Measurements from ENCODE around the gene PPP1R27. TPM values are rescaled to one million over a fixed set of nuclear protein-coding genes. Genes with fewer than 3 reads are reported as not detected.

Gene PPP1R27
- polyA plus RNA-seq, 2 of the 4 experiments (the other 2 are of a cell fraction): 0.09 TPM; not detected in 1

- 69% methylated on average over 8 of the region's 8 CpGs for WGBS (ENCODE audit: missing lambda C conversion rate)
- no peak for FAIRE-seq
- no peak for TF ChIP-seq POLR2A (IDR thresholded peaks at IDR 0.05; ENCODE audit: low read length)
- no peak for TF ChIP-seq PBX3 (IDR thresholded peaks at IDR 0.05)
- TF ChIP-seq NFE2L2 (conservative IDR thresholded peaks at IDR 0.05; ENCODE audit: low read length): no peak
- TF ChIP-seq GATA3 (IDR thresholded peaks at IDR 0.05; ENCODE audit: borderline replicate concordance): no peak
- TF ChIP-seq MAFK (IDR thresholded peaks at IDR 0.05; ENCODE audit: partially characterized antibody): no peak
- no peak for TF ChIP-seq EP300 (IDR thresholded peaks at IDR 0.05)
- no peak for TF ChIP-seq HOXB5 (CRISPR knock-in tag; IDR thresholded peaks at IDR 0.05)
- no peak for TF ChIP-seq HOXA7 (CRISPR knock-in tag; IDR thresholded peaks at IDR 0.05)
- no peak for TF ChIP-seq ZC3H11A (IDR thresholded peaks at IDR 0.05)
- no peak for TF ChIP-seq MYC (IDR thresholded peaks at IDR 0.05; ENCODE audit: borderline replicate concordance, low read length)
- TF ChIP-seq NR3C1 (IDR thresholded peaks at IDR 0.05): no peak
- no peak for TF ChIP-seq HEYL (CRISPR knock-in tag; IDR thresholded peaks at IDR 0.05)
- no peak for TF ChIP-seq ATOH8 (CRISPR knock-in tag; IDR thresholded peaks at IDR 0.05; ENCODE audit: low read depth)
- TF ChIP-seq HES2 (IDR thresholded peaks at IDR 0.05): no peak
- Histone ChIP-seq H3K4me3 (no peak overlapping the region), H3K9me3 (no peaks in the 10 kb centered on the region), H3K4me2 (no peak overlapping the region), H3K27ac (no peak overlapping the region), H3K4me1 (peaks cover 23% of the 10 kb centered on the region)
- DNase-seq (ENCODE audit: low read depth in 1 of 2, low spot score in 1 of 2): no peak
- ChIA-PET CTCF (interaction anchor here (1.0 to 4.9 kb wide), 6 partner anchors 9 to 148 kb away, joined by 3 to 24 read pairs (median 3); no protein-coding TSS in a partner anchor), POLR2A (no interaction called here)
- ATAC-seq: no peak
Measured at GRCh38 chr17:81810476-81810875, 24.4 kb downstream of the PPP1R27 start.

- Histone ChIP-seq H3K9me3 (no peaks in the 10 kb centered on the region), H3K27ac (no peak overlapping the region), H3K4me3 (no peak overlapping the region), H3K4me2 (no peak overlapping the region), H3K4me1 (peaks cover 24% of the 10 kb centered on the region)
- TF ChIP-seq NFE2L2 (conservative IDR thresholded peaks at IDR 0.05; ENCODE audit: low read length): no peak
- TF ChIP-seq ZFP36 (IDR thresholded peaks at IDR 0.05; ENCODE audit: borderline replicate concordance, partially characterized antibody): peak; percentile 50
- TF ChIP-seq CHD4 (IDR thresholded peaks at IDR 0.05; ENCODE audit: borderline replicate concordance): no peak
- TF ChIP-seq NPAS2 (CRISPR knock-in tag; IDR thresholded peaks at IDR 0.05; ENCODE audit: borderline replicate concordance): no peak
- no peak for TF ChIP-seq USF2 (IDR thresholded peaks at IDR 0.05)
- TF ChIP-seq BCL3 (IDR thresholded peaks at IDR 0.05): no peak
- TF ChIP-seq ZSCAN20 (CRISPR knock-in tag; IDR thresholded peaks at IDR 0.05): no peak
- TF ChIP-seq RCOR1 (IDR thresholded peaks at IDR 0.05; ENCODE audit: low read depth, low read length): no peak
- FAIRE-seq (no peak), DNase-seq (ENCODE audit: low read depth in 1 of 2, low spot score in 1 of 2) (no peak), ATAC-seq (no peak)
- POLR2A ChIA-PET: no interaction called here
- WGBS (ENCODE audit: missing lambda C conversion rate): 59% methylated on average over 7 of the region's 7 CpGs
- CTCF ChIA-PET: interaction anchor here (1.1 to 1.3 kb wide), 2 partner anchors 43 to 75 kb away, joined by 3 read pairs; no protein-coding TSS in a partner anchor
Measured at GRCh38 chr17:81809556-81809998, 25.3 kb downstream of the PPP1R27 start.

All from A549 (cell line).